GM21381 (cell line): ENCODE results near the gene ANKRD12.

Experiments used
- ATAC-seq: cut with Tn5 transposase; IDR thresholded peaks from one replicate; pipeline ENCODE4 v1.9.1; 2021; ENCODE audit warnings: mild to moderate bottlenecking, moderate library complexity; ENCODE audit not compliant: unreplicated experiment

Gene ANKRD12

GRCh38 chr18:9285604-9286003 is 149.0 kb downstream of the ANKRD12 start:
- ATAC-seq = no peak

GRCh38 chr18:9287036-9287435 is 150.5 kb downstream of the ANKRD12 start:
- ATAC-seq = no peak

GRCh38 chr18:9289698-9290097 is 153.1 kb downstream of the ANKRD12 start:
- no peak for ATAC-seq

GRCh38 chr18:9290156-9290555 is 153.6 kb downstream of the ANKRD12 start:
- ATAC-seq = no peak

- no peak for ATAC-seq
Observed at GRCh38 chr18:9292047-9292446, 155.5 kb downstream of the ANKRD12 start.

GRCh38 chr18:9293948-9294347 is 157.4 kb downstream of the ANKRD12 start:
- no peak for ATAC-seq

- no peak for ATAC-seq
Observed at GRCh38 chr18:9296233-9297006, 159.8 kb downstream of the ANKRD12 start.

GRCh38 chr18:9297007-9297393 is 160.4 kb downstream of the ANKRD12 start:
- no peak for ATAC-seq

- no peak for ATAC-seq
Observed at GRCh38 chr18:9304388-9305070, 167.9 kb downstream of the ANKRD12 start.

- ATAC-seq = no peak
Observed at GRCh38 chr18:9319333-9319732, 182.8 kb downstream of the ANKRD12 start.

- no peak for ATAC-seq
Observed at GRCh38 chr18:9321017-9321452, 184.5 kb downstream of the ANKRD12 start.

- ATAC-seq = no peak
Observed at GRCh38 chr18:9321736-9322135, 185.2 kb downstream of the ANKRD12 start.

- no peak for ATAC-seq
Observed at GRCh38 chr18:9322744-9323143, 186.2 kb downstream of the ANKRD12 start.

GRCh38 chr18:9323750-9324445 is 187.3 kb downstream of the ANKRD12 start:
- no peak for ATAC-seq

GRCh38 chr18:9325716-9326115 is 189.1 kb downstream of the ANKRD12 start:
- ATAC-seq = no peak

GRCh38 chr18:9328776-9329175 is 192.2 kb downstream of the ANKRD12 start:
- ATAC-seq = no peak

GRCh38 chr18:9329471-9329870 is 192.9 kb downstream of the ANKRD12 start:
- no peak for ATAC-seq

- no peak for ATAC-seq
Observed at GRCh38 chr18:9330419-9330818, 193.8 kb downstream of the ANKRD12 start.

GRCh38 chr18:9333441-9334328 is 197.1 kb downstream of the ANKRD12 start:
- peak; percentile 36 for ATAC-seq

GRCh38 chr18:9334329-9334972 is 197.9 kb downstream of the ANKRD12 start, which contains the start of gene TWSG1:
Gene TWSG1 (plus strand): TSS chr18:9334773. CDS start chr18:9337230, 2,457 bp downstream.
- peak; percentile 76 for ATAC-seq
